HepG2 (cell line): ENCODE data around the gene WDR20. TPM values are rescaled to one million over a fixed set of nuclear protein-coding genes. Genes with fewer than 3 reads are reported as not detected.
A peak's percentile ranks its signal among the peaks of the same experiment; 100 is the strongest.

Source experiments
- ADNP ChIP-seq: sonication (generic); formaldehyde crosslinking; IDR thresholded peaks from 2 replicates; pipeline ENCODE4 v1.4.0; 2020; ENCODE audit warnings: missing genetic modification reagents
- AGO1 ChIP-seq: fragments of 200-400 bp; formaldehyde crosslinking; IDR thresholded peaks from 2 replicates; pipeline ENCODE4 v1.6.1; 2017; ENCODE audit warnings: mild to moderate bottlenecking, low read depth, low read length, moderate library complexity; ENCODE audit not compliant: poor library complexity, severe bottlenecking
- FOXA1 ChIP-seq, 2 experiments: fragments of 450-650 bp in 1 of 2; sonication (generic) in 1 of 2; formaldehyde crosslinking in 1 of 2; IDR thresholded peaks; 2 replicates each; pipeline versions ENCODE4 v1.4.0 to v1.6.1; 2016 to 2020; ENCODE audit warnings: missing genetic modification reagents in 1 of 2
- LCORL ChIP-seq, 2 experiments: fragments of 450-650 bp in 1 of 2; sonication (generic) in 1 of 2; formaldehyde crosslinking in 1 of 2; IDR thresholded peaks; 2 replicates each; pipeline versions ENCODE4 v1.5.0 to v1.6.1; 2017 to 2020; ENCODE audit warnings: antibody characterized with exemption in 1 of 2, missing genetic modification reagents in 1 of 2
- TBL1XR1 ChIP-seq: fragments of 150-350 bp; IDR thresholded peaks from 2 replicates; pipeline ENCODE4 v1.6.1; 2014; ENCODE audit warnings: borderline replicate concordance, low read length; ENCODE audit not compliant: partially characterized antibody
- ZNF546 ChIP-seq: sonication (generic); formaldehyde crosslinking; conservative IDR thresholded peaks from 2 replicates; pipeline ENCODE4 v1.8.1; 2023; ENCODE audit warnings: mild to moderate bottlenecking, missing genetic modification reagents
- polyA plus RNA-seq, 8 experiments: library from polyadenylated mRNA; depleted of rRNA in 3 of 8; stranded (reverse) in 7 of 8; unstranded in 1 of 8; fragments of >200 nt; fragmentation: Illumina TruSeq in 4 of 8; extraction: Trizol in 4 of 8; gene quantifications; 2 replicates each; pipeline versions ENCODE4 v1.2.1 to v1.2.3, GENCODE V29; 2011 to 2016; ENCODE audit warnings: low read depth in 4 of 8, missing spikeins in 1 of 8, mixed read lengths in 1 of 8; ENCODE audit not compliant: insufficient read depth in 1 of 8
- total RNA-seq, 5 experiments: library from RNA; depleted of rRNA; stranded (reverse); fragments of >200 nt; fragmentation: Illumina TruSeq; extraction: Trizol; gene quantifications; 2 replicates each; pipeline ENCODE4 v1.2.3, GENCODE V29; 2016; ENCODE audit warnings: low read depth in 1 of 5
- TF ChIP-seq, protein P1 (sequence below): conservative IDR thresholded peaks from 2 replicates; pipeline ENCODE4 v1.6.1; 2018; ENCODE audit warnings: missing genetic modification reagents
- TF ChIP-seq, protein P2 (sequence below): sonication (generic); formaldehyde crosslinking; IDR thresholded peaks from 2 replicates; pipeline ENCODE4 v1.4.0; 2020; ENCODE audit warnings: missing genetic modification reagents
- TF ChIP-seq, protein P3 (sequence below): sonication (generic); formaldehyde crosslinking; IDR thresholded peaks from 2 replicates; pipeline ENCODE4 v1.4.0; 2020; ENCODE audit warnings: mild to moderate bottlenecking, missing genetic modification reagents
- TF ChIP-seq, protein P4 (sequence below): sonication (generic); formaldehyde crosslinking; IDR thresholded peaks from 2 replicates; pipeline ENCODE4 v1.4.0; 2020; ENCODE audit warnings: missing genetic modification reagents

The WDR20 gene
- total and polyA plus RNA-seq, 2 of the 13 experiments (the other 11 are each of a cell fraction or from before 2014, with no cell fraction given), result 10.4 to 23.2 TPM

DNA sequence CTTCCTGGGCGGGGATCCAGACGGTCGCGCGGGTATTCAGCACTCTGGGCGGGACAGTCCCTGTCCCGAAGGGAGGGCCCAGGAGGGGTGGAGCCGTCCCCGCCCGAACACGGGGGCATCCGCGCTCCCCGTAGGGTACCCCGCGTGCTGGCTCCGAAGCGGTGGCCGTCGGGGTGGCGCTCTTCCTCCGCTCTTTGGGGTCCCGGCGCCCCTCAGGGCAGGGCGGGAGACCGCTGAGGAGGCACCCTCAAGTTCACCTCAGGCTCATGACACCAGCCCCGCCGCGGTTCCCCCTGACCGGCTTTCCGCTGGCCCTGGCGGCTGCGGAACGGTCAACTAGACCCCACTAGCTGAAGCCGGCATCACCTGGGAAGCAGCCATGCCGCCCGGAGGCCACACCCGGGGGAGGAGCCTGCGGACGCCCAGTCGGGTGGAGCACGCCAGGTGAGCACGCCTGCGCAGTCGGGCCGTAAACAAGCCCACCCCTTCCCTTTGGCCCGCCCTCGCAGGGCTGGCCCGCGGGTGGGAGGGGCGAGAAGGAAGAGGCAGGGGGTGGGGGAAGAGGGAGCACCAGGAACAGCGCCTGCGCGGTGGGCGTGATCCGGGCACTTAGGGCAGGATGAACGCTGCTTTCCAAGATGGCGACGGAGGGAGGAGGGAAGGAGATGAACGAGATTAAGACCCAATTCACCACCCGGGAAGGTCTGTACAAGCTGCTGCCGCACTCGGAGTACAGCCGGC is at the start of gene WDR20 (continued):
- TF ChIP-seq, protein P1, sequence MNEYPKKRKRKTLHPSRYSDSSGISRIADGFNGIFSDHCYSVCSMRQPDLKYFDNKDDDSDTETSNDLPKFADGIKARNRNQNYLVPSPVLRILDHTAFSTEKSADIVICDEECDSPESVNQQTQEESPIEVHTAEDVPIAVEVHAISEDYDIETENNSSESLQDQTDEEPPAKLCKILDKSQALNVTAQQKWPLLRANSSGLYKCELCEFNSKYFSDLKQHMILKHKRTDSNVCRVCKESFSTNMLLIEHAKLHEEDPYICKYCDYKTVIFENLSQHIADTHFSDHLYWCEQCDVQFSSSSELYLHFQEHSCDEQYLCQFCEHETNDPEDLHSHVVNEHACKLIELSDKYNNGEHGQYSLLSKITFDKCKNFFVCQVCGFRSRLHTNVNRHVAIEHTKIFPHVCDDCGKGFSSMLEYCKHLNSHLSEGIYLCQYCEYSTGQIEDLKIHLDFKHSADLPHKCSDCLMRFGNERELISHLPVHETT (CRISPR knock-in tag), result no peak; the same call in 1 of the 2 replicates
- TF ChIP-seq LCORL (IDR thresholded peaks at IDR 0.05) (no peak), LCORL (CRISPR knock-in tag; IDR thresholded peaks at IDR 0.05) (peak; percentile 82), ZNF546 (no peak; the same call in 1 of the 2 replicates), FOXA1 (IDR thresholded peaks at IDR 0.05) (no peak), FOXA1 (CRISPR knock-in tag; IDR thresholded peaks at IDR 0.05) (peak; percentile 94), ADNP (CRISPR knock-in tag) (no peak), TBL1XR1 (no peak), AGO1 (no peak)
- TF ChIP-seq, protein P2, sequence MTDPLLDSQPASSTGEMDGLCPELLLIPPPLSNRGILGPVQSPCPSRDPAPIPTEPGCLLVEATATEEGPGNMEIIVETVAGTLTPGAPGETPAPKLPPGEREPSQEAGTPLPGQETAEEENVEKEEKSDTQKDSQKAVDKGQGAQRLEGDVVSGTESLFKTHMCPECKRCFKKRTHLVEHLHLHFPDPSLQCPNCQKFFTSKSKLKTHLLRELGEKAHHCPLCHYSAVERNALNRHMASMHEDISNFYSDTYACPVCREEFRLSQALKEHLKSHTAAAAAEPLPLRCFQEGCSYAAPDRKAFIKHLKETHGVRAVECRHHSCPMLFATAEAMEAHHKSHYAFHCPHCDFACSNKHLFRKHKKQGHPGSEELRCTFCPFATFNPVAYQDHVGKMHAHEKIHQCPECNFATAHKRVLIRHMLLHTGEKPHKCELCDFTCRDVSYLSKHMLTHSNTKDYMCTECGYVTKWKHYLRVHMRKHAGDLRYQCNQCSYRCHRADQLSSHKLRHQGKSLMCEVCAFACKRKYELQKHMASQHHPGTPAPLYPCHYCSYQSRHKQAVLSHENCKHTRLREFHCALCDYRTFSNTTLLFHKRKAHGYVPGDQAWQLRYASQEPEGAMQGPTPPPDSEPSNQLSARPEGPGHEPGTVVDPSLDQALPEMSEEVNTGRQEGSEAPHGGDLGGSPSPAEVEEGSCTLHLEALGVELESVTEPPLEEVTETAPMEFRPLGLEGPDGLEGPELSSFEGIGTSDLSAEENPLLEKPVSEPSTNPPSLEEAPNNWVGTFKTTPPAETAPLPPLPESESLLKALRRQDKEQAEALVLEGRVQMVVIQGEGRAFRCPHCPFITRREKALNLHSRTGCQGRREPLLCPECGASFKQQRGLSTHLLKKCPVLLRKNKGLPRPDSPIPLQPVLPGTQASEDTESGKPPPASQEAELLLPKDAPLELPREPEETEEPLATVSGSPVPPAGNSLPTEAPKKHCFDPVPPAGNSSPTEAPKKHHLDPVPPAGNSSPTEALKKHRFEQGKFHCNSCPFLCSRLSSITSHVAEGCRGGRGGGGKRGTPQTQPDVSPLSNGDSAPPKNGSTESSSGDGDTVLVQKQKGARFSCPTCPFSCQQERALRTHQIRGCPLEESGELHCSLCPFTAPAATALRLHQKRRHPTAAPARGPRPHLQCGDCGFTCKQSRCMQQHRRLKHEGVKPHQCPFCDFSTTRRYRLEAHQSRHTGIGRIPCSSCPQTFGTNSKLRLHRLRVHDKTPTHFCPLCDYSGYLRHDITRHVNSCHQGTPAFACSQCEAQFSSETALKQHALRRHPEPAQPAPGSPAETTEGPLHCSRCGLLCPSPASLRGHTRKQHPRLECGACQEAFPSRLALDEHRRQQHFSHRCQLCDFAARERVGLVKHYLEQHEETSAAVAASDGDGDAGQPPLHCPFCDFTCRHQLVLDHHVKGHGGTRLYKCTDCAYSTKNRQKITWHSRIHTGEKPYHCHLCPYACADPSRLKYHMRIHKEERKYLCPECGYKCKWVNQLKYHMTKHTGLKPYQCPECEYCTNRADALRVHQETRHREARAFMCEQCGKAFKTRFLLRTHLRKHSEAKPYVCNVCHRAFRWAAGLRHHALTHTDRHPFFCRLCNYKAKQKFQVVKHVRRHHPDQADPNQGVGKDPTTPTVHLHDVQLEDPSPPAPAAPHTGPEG (CRISPR knock-in tag), result no peak
- TF ChIP-seq, protein P3, sequence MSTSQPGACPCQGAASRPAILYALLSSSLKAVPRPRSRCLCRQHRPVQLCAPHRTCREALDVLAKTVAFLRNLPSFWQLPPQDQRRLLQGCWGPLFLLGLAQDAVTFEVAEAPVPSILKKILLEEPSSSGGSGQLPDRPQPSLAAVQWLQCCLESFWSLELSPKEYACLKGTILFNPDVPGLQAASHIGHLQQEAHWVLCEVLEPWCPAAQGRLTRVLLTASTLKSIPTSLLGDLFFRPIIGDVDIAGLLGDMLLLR (CRISPR knock-in tag), result peak; percentile 52
- TF ChIP-seq, protein P4, sequence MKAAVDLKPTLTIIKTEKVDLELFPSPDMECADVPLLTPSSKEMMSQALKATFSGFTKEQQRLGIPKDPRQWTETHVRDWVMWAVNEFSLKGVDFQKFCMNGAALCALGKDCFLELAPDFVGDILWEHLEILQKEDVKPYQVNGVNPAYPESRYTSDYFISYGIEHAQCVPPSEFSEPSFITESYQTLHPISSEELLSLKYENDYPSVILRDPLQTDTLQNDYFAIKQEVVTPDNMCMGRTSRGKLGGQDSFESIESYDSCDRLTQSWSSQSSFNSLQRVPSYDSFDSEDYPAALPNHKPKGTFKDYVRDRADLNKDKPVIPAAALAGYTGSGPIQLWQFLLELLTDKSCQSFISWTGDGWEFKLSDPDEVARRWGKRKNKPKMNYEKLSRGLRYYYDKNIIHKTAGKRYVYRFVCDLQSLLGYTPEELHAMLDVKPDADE (CRISPR knock-in tag), result 0 out of 2 replicates have a peak, but pooled peaks have one; percentile 38
